ENCODE measurements around the gene SUSD5. TPM values are rescaled to one million over a fixed set of nuclear protein-coding genes. Genes with fewer than 3 reads are reported as not detected.

The SUSD5 gene
- total and polyA plus RNA-seq, 4 donors: 46.3 to 230 (median 140) TPM

GRCh38 chr3:33153782-33154181 lies 64.8 kb downstream of the SUSD5 start:
- H3K9me3 ChIP-seq (ENCODE audit: control insufficient read depth, low read length): no peaks in the 10 kb centered on the region
- H3K27me3 ChIP-seq (ENCODE audit: control insufficient read depth in 1 of 2, insufficient read depth in 2 of 2, low read length in 1 of 2): no peaks in the 10 kb centered on the region
- H3K36me3 ChIP-seq (ENCODE audit: control insufficient read depth in 1 of 2, insufficient read depth in 2 of 2, low read length in 1 of 2): peaks cover 0 to 1% of the 10 kb centered on the region in 2 donors
- H3K27ac ChIP-seq (ENCODE audit: low read depth in 1 of 2, low read length in 2 of 2): peak overlapping the region in 1 of 2 donors; percentile 0
- WGBS, 2 donors: 89 to 90% methylated on average over 4 of the region's 4 CpGs
- DNase-seq (no peak), ATAC-seq (ENCODE audit: low FRiP score) (no peak)
- H3K4me1 ChIP-seq (ENCODE audit: control insufficient read depth in 1 of 2, insufficient read depth in 2 of 2, low read length in 2 of 2): peaks cover 5 to 12% of the 10 kb centered on the region in 2 donors
- intact Hi-C loops (cut with DNase I): no loop called here
- no peak overlapping the region for H3K4me3 ChIP-seq (ENCODE audit: low read length in 2 of 2)

- H3K27me3 ChIP-seq (ENCODE audit: control insufficient read depth in 1 of 2, insufficient read depth in 2 of 2, low read length in 1 of 2): no peaks in the 10 kb centered on the region
- H3K27ac ChIP-seq (ENCODE audit: low read depth in 1 of 2, low read length in 2 of 2): peak overlapping the region in 1 of 2 donors; percentile 1
- no peaks in the 10 kb centered on the region for H3K9me3 ChIP-seq (ENCODE audit: control insufficient read depth, low read length)
- no peak overlapping the region for H3K4me3 ChIP-seq (ENCODE audit: low read length in 2 of 2)
- H3K4me1 ChIP-seq (ENCODE audit: control insufficient read depth in 1 of 2, insufficient read depth in 2 of 2, low read length in 2 of 2): peaks cover 9 to 12% of the 10 kb centered on the region in 2 donors
- no peak for DNase-seq
- WGBS, 2 donors: 97% methylated on average over 19 of the region's 19 CpGs
- H3K36me3 ChIP-seq (ENCODE audit: control insufficient read depth in 1 of 2, insufficient read depth in 2 of 2, low read length in 1 of 2): peaks cover 0 to 2% of the 10 kb centered on the region in 2 donors
- intact Hi-C loops (cut with DNase I): no loop called here
- no peak for ATAC-seq (ENCODE audit: low FRiP score)
Observed at GRCh38 chr3:33152363-33153360, 65.9 kb downstream of the SUSD5 start.

- H3K4me1 ChIP-seq (ENCODE audit: control insufficient read depth in 1 of 2, insufficient read depth in 2 of 2, low read length in 2 of 2): peaks cover 4 to 12% of the 10 kb centered on the region in 2 donors
- H3K36me3 ChIP-seq (ENCODE audit: control insufficient read depth in 1 of 2, insufficient read depth in 2 of 2, low read length in 1 of 2): peaks cover 0 to 2% of the 10 kb centered on the region in 2 donors
- DNase-seq (no peak), ATAC-seq (ENCODE audit: low FRiP score) (no peak)
- H3K27me3 ChIP-seq (ENCODE audit: control insufficient read depth in 1 of 2, insufficient read depth in 2 of 2, low read length in 1 of 2): no peaks in the 10 kb centered on the region
- intact Hi-C loops (cut with DNase I): loop anchor here (5.0 kb wide), 1 partner anchor 68 kb away; the partner anchor contains the start of gene SUSD5 (in 2 of the 2)
- WGBS, 2 donors: 90 to 91% methylated on average over 5 to 6 of the region's 6 CpGs
- peak overlapping the region in 1 of 2 donors; percentile 55 for H3K27ac ChIP-seq (ENCODE audit: low read depth in 1 of 2, low read length in 2 of 2)
- H3K9me3 ChIP-seq (ENCODE audit: control insufficient read depth, low read length): no peaks in the 10 kb centered on the region
- no peak overlapping the region for H3K4me3 ChIP-seq (ENCODE audit: low read length in 2 of 2)
Observed at GRCh38 chr3:33149342-33149741, 69.3 kb downstream of the SUSD5 start.

- Histone ChIP-seq H3K27me3 (ENCODE audit: control insufficient read depth in 1 of 2, insufficient read depth in 2 of 2, low read length in 1 of 2) (no peaks in the 10 kb centered on the region), H3K4me3 (ENCODE audit: low read length in 2 of 2) (no peak overlapping the region), H3K27ac (ENCODE audit: low read depth in 1 of 2, low read length in 2 of 2) (peak overlapping the region; percentile 52 to 86), H3K9me3 (ENCODE audit: control insufficient read depth, low read length) (no peaks in the 10 kb centered on the region), H3K36me3 (ENCODE audit: control insufficient read depth in 1 of 2, insufficient read depth in 2 of 2, low read length in 1 of 2) (peaks cover 0 to 6% of the 10 kb centered on the region in 2 donors), H3K4me1 (ENCODE audit: control insufficient read depth in 1 of 2, insufficient read depth in 2 of 2, low read length in 2 of 2) (peaks cover 4 to 12% of the 10 kb centered on the region in 2 donors)
- 4 to 9% methylated on average over 8 of the region's 8 CpGs for WGBS, 2 donors
- DNase-seq (no peak), ATAC-seq (ENCODE audit: low FRiP score) (peak; percentile 69)
- intact Hi-C loops (cut with DNase I): loop anchor here (5.0 kb wide), 1 partner anchor 70 kb away; the partner anchor contains the start of gene SUSD5 (in 2 of the 2)
Observed at GRCh38 chr3:33146791-33147445, 71.7 kb downstream of the SUSD5 start.

- H3K27me3 ChIP-seq (ENCODE audit: control insufficient read depth in 1 of 2, insufficient read depth in 2 of 2, low read length in 1 of 2): no peaks in the 10 kb centered on the region
- peak overlapping the region in 1 of 2 donors; percentile 21 for H3K27ac ChIP-seq (ENCODE audit: low read depth in 1 of 2, low read length in 2 of 2)
- peaks cover under 1 to 10% of the 10 kb centered on the region in 2 donors for H3K4me1 ChIP-seq (ENCODE audit: control insufficient read depth in 1 of 2, insufficient read depth in 2 of 2, low read length in 2 of 2)
- H3K9me3 ChIP-seq (ENCODE audit: control insufficient read depth, low read length): no peaks in the 10 kb centered on the region
- peaks cover 0 to 8% of the 10 kb centered on the region in 2 donors for H3K36me3 ChIP-seq (ENCODE audit: control insufficient read depth in 1 of 2, insufficient read depth in 2 of 2, low read length in 1 of 2)
- DNase-seq (no peak), ATAC-seq (ENCODE audit: low FRiP score) (no peak)
- no peak overlapping the region for H3K4me3 ChIP-seq (ENCODE audit: low read length in 2 of 2)
- 79 to 82% methylated on average over 9 of the region's 9 CpGs for WGBS, 2 donors
- intact Hi-C loops (cut with DNase I): loop anchor here (5.0 kb wide), 1 partner anchor 71 kb away; the partner anchor contains the start of gene SUSD5 (in 2 of the 2)
Observed at GRCh38 chr3:33145901-33146580, 72.6 kb downstream of the SUSD5 start.

GRCh38 chr3:33145221-33145900 lies 73.2 kb downstream of the SUSD5 start:
- peak overlapping the region in 1 of 2 donors; percentile 21 for H3K27ac ChIP-seq (ENCODE audit: low read depth in 1 of 2, low read length in 2 of 2)
- no peak overlapping the region for H3K4me3 ChIP-seq (ENCODE audit: low read length in 2 of 2)
- DNase-seq: no peak
- 92 to 94% methylated on average over 16 of the region's 16 CpGs for WGBS, 2 donors
- peaks cover 0 to 10% of the 10 kb centered on the region in 2 donors for H3K36me3 ChIP-seq (ENCODE audit: control insufficient read depth in 1 of 2, insufficient read depth in 2 of 2, low read length in 1 of 2)
- peaks cover 0 to 7% of the 10 kb centered on the region in 2 donors for H3K4me1 ChIP-seq (ENCODE audit: control insufficient read depth in 1 of 2, insufficient read depth in 2 of 2, low read length in 2 of 2)
- no peaks in the 10 kb centered on the region for H3K27me3 ChIP-seq (ENCODE audit: control insufficient read depth in 1 of 2, insufficient read depth in 2 of 2, low read length in 1 of 2)
- ATAC-seq (ENCODE audit: low FRiP score): no peak
- intact Hi-C loops (cut with DNase I): loop anchor here (5.0 kb wide), 1 partner anchor 72 kb away; the partner anchor contains the start of gene SUSD5 (in 2 of the 2)
- no peaks in the 10 kb centered on the region for H3K9me3 ChIP-seq (ENCODE audit: control insufficient read depth, low read length)

GRCh38 chr3:33144433-33144832 lies 74.2 kb downstream of the SUSD5 start:
- no peak for DNase-seq
- intact Hi-C loops (cut with DNase I): no loop called here
- ATAC-seq (ENCODE audit: low FRiP score): no peak
- Histone ChIP-seq H3K27me3 (ENCODE audit: control insufficient read depth in 1 of 2, insufficient read depth in 2 of 2, low read length in 1 of 2) (no peaks in the 10 kb centered on the region), H3K27ac (ENCODE audit: low read depth in 1 of 2, low read length in 2 of 2) (no peak overlapping the region), H3K9me3 (ENCODE audit: control insufficient read depth, low read length) (no peaks in the 10 kb centered on the region), H3K4me1 (ENCODE audit: control insufficient read depth in 1 of 2, insufficient read depth in 2 of 2, low read length in 2 of 2) (peaks cover 0 to 7% of the 10 kb centered on the region in 2 donors), H3K36me3 (ENCODE audit: control insufficient read depth in 1 of 2, insufficient read depth in 2 of 2, low read length in 1 of 2) (peaks cover 0 to 10% of the 10 kb centered on the region in 2 donors), H3K4me3 (ENCODE audit: low read length in 2 of 2) (no peak overlapping the region)
- 27 to 42% methylated on average over 1 of the region's 1 CpG for WGBS, 2 donors
